SU-DHL-6 (cell line): ENCODE results near the gene SYNJ2.
A peak's percentile ranks its signal among the peaks of the same experiment; 100 is the strongest.

ENCODE experiments used
- H2AFZ ChIP-seq: fragments of 200-600 bp; sonication (generic); 2 replicates; pipeline ENCODE4 v1.6.1; 2014; ENCODE audit warnings: low read depth, mild to moderate bottlenecking, moderate library complexity, mixed read lengths, antibody characterized with exemption, low read length; ENCODE audit not compliant: severe bottlenecking
- H3F3A ChIP-seq: fragments of 200-600 bp; shearing (Covaris generic); 2 replicates; pipeline ENCODE4 v1.6.0; 2016; ENCODE audit warnings: antibody characterized with exemption, mild to moderate bottlenecking; ENCODE audit not compliant: insufficient read depth
- H3K27ac ChIP-seq: fragments of 200-600 bp; sonication (generic); 2 replicates; pipeline ENCODE4 v1.5.1; 2016; ENCODE audit warnings: low read depth, mild to moderate bottlenecking, low read length, moderate library complexity, mixed read lengths
- H3K27me3 ChIP-seq: fragments of 200-600 bp; sonication (generic), shearing (Covaris generic); 2 replicates; pipeline ENCODE4 v1.6.0; 2014; ENCODE audit warnings: mild to moderate bottlenecking, low read length
- H3K36me3 ChIP-seq: fragments of 200-600 bp; sonication (generic); 2 replicates; pipeline ENCODE4 v1.6.1; 2014; ENCODE audit warnings: mild to moderate bottlenecking, low read length, mixed read lengths
- H3K4me2 ChIP-seq: fragments of 300-600, 200-600 bp; shearing (Covaris generic), sonication (generic); 2 replicates; pipeline ENCODE4 v1.6.0; 2014; ENCODE audit warnings: low read length, low read depth, mild to moderate bottlenecking; ENCODE audit not compliant: poor library complexity, severe bottlenecking
- H3K4me3 ChIP-seq: fragments of 200-600 bp; sonication (generic); 2 replicates; pipeline ENCODE4 v1.5.1; 2014; ENCODE audit warnings: antibody characterized with exemption, low read length, mild to moderate bottlenecking, mixed read lengths; ENCODE audit not compliant: insufficient read depth, poor library complexity, severe bottlenecking
- H3K79me2 ChIP-seq: fragments of 200-600 bp; sonication (generic); 2 replicates; pipeline ENCODE4 v1.6.1; 2014; ENCODE audit warnings: mild to moderate bottlenecking, low read length, moderate library complexity; ENCODE audit not compliant: insufficient read depth
- H3K9ac ChIP-seq: fragments of 200-600 bp; sonication (generic); 2 replicates; pipeline ENCODE4 v1.7.0; 2014; ENCODE audit warnings: mild to moderate bottlenecking, low read length
- H3K9me2 ChIP-seq: fragments of 200-600 bp; sonication (generic); replicated peaks from 2 replicates; pipeline ENCODE4 v1.6.1; 2014; ENCODE audit warnings: low read length; ENCODE audit not compliant: insufficient read depth
- H3K9me3 ChIP-seq: fragments of 200-600 bp; sonication (generic); 2 replicates; pipeline ENCODE4 v1.6.1; 2014; ENCODE audit warnings: low read length, mixed read lengths; ENCODE audit not compliant: insufficient read depth
- H4K20me1 ChIP-seq: fragments of 200-600 bp; sonication (generic); 2 replicates; pipeline ENCODE4 v1.6.1; 2014; ENCODE audit warnings: low read depth, mild to moderate bottlenecking, antibody characterized with exemption, low read length, moderate library complexity, mixed read lengths
- CTCF ChIP-seq: fragments of 200-600 bp; sonication (generic); IDR thresholded peaks from one replicate; pipeline ENCODE4 v1.5.1; 2017; ENCODE audit warnings: antibody characterized with exemption, mild to moderate bottlenecking, low read length, moderate library complexity; ENCODE audit not compliant: insufficient read depth, poor library complexity, severe bottlenecking
- EZH2phosphoT487 ChIP-seq: fragments of 200-600 bp; sonication (generic), shearing (Covaris generic); conservative IDR thresholded peaks from 2 replicates; pipeline ENCODE4 v1.6.1; 2018; ENCODE audit warnings: mild to moderate bottlenecking, antibody characterized with exemption, low read length, moderate library complexity, mixed read lengths

The SYNJ2 gene

GRCh38 chr6:157978021-157978783 is 3.5 kb upstream of the SYNJ2 start:
- no peaks in the 10 kb centered on the region for H3K27me3 ChIP-seq
- no peaks in the 10 kb centered on the region for H4K20me1 ChIP-seq
- no peaks in the 10 kb centered on the region for H3F3A ChIP-seq
- H2AFZ ChIP-seq, result no peak overlapping the region
- no peak overlapping the region for H3K4me2 ChIP-seq
- no peaks in the 10 kb centered on the region for H3K79me2 ChIP-seq
- H3K4me3 ChIP-seq, result no peak overlapping the region
- no peaks in the 10 kb centered on the region for H3K36me3 ChIP-seq
- H3K27ac ChIP-seq, result no peak overlapping the region
- TF ChIP-seq CTCF, result no peak
- TF ChIP-seq EZH2phosphoT487, result no peak
- no peaks in the 10 kb centered on the region for H3K9me3 ChIP-seq
- no peaks in the 10 kb centered on the region for H3K9me2 ChIP-seq
- H3K9ac ChIP-seq, result no peak overlapping the region

- Histone ChIP-seq H3K27ac (no peak overlapping the region), H3K4me2 (peak overlapping the region; percentile 65), H3K9me3 (no peaks in the 10 kb centered on the region), H2AFZ (peak overlapping the region; percentile 82), H3K36me3 (no peaks in the 10 kb centered on the region), H4K20me1 (no peaks in the 10 kb centered on the region), H3K27me3 (no peaks in the 10 kb centered on the region), H3K4me3 (peak overlapping the region; percentile 70), H3F3A (no peaks in the 10 kb centered on the region), H3K79me2 (no peaks in the 10 kb centered on the region), H3K9ac (peak overlapping the region; percentile 66; the same call in 1 of the 2 replicates), H3K9me2 (no peaks in the 10 kb centered on the region)
- TF ChIP-seq EZH2phosphoT487, result no peak
- TF ChIP-seq CTCF, result no peak
These were observed 1.2 kb upstream of the SYNJ2 start for GRCh38 chr6:157980288-157981131.

- no peaks in the 10 kb centered on the region for H3K79me2 ChIP-seq
- H3K27me3 ChIP-seq, result no peaks in the 10 kb centered on the region
- H3K4me2 ChIP-seq, result peak overlapping the region; percentile 65
- H3K9me2 ChIP-seq, result no peaks in the 10 kb centered on the region
- H4K20me1 ChIP-seq, result no peaks in the 10 kb centered on the region
- H3K9me3 ChIP-seq, result no peaks in the 10 kb centered on the region
- peak overlapping the region; percentile 66 for H3K9ac ChIP-seq
- H3K27ac ChIP-seq, result no peak overlapping the region
- H2AFZ ChIP-seq, result peak overlapping the region; percentile 82
- TF ChIP-seq EZH2phosphoT487, result peak; percentile 81; the same call in 1 of the 2 replicates
- TF ChIP-seq CTCF, result no peak
- H3K36me3 ChIP-seq, result no peaks in the 10 kb centered on the region
- no peaks in the 10 kb centered on the region for H3F3A ChIP-seq
- H3K4me3 ChIP-seq, result peak overlapping the region; percentile 70
These were observed 600 bp upstream of the SYNJ2 start for GRCh38 chr6:157981132-157981394.
